Cardiac fibroblast (primary cell): ENCODE data around the gene RIPPLY3.
"Not testable (repeated sequence)": the region's sequence is repeated elsewhere in the genome, so short reads cannot be mapped to it uniquely, and the experiment has no call there.

Source experiments
- DNase-seq, 2 donors: peaks; one replicate each; pipeline versions ENCODE4 v3.0.0 to v3.0.0-alpha.2; 2010; ENCODE audit warnings: low read depth in 2 of 2
- H3K4me3 ChIP-seq, 2 donors: replicated peaks in 1 of 2; 1 replicate in 1 of 2; 2 replicates in 1 of 2; pipeline ENCODE4 v1.5.1; 2011; ENCODE audit warnings: low read depth in 2 of 2, low read length in 2 of 2, mild to moderate bottlenecking in 2 of 2, moderate library complexity in 1 of 2
- TF ChIP-seq, protein P1 (sequence below): IDR thresholded peaks from one replicate; pipeline ENCODE4 v1.5.1; 2011; ENCODE audit warnings: low read depth, mild to moderate bottlenecking, low read length, inconsistent platforms

The RIPPLY3 gene

GRCh38 chr21:37041706-37042271 is 35.3 kb downstream of the RIPPLY3 start:
- no peak overlapping the region for H3K4me3 ChIP-seq
- no peak for DNase-seq
- TF ChIP-seq, protein P1, sequence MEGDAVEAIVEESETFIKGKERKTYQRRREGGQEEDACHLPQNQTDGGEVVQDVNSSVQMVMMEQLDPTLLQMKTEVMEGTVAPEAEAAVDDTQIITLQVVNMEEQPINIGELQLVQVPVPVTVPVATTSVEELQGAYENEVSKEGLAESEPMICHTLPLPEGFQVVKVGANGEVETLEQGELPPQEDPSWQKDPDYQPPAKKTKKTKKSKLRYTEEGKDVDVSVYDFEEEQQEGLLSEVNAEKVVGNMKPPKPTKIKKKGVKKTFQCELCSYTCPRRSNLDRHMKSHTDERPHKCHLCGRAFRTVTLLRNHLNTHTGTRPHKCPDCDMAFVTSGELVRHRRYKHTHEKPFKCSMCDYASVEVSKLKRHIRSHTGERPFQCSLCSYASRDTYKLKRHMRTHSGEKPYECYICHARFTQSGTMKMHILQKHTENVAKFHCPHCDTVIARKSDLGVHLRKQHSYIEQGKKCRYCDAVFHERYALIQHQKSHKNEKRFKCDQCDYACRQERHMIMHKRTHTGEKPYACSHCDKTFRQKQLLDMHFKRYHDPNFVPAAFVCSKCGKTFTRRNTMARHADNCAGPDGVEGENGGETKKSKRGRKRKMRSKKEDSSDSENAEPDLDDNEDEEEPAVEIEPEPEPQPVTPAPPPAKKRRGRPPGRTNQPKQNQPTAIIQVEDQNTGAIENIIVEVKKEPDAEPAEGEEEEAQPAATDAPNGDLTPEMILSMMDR: no peak

DNA sequence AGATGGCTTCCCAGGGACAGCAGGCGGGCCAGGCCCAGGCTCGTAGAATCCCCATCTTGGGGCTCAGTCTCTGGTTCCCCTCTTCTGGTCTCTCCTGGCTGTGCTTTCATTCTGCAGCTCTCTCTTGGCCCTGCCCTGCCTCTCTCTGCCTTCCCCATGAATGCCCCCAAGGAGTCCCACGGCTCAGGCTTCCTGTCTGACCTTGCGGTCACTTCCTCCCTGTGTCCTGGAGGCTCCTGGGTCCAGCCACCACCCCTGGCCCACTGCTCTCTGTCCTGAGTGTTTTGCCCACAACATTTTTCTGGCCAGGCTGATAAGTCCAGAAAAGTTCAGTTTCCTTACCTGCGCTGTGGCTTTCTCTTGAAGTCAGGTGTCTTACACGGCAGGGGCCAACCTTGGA is 37.3 kb downstream of the RIPPLY3 start:
- TF ChIP-seq, protein P1: no peak
- DNase-seq: no peak
- no peak overlapping the region for H3K4me3 ChIP-seq

- no peak for DNase-seq
- TF ChIP-seq, protein P1: no peak
- no peak overlapping the region for H3K4me3 ChIP-seq
Observed at GRCh38 chr21:37044643-37045042, 38.1 kb downstream of the RIPPLY3 start.

- H3K4me3 ChIP-seq: no peak overlapping the region
- TF ChIP-seq, protein P1: no peak
- DNase-seq: no peak
Observed at GRCh38 chr21:37045149-37045548, 38.6 kb downstream of the RIPPLY3 start.

GRCh38 chr21:37045556-37045955 is 39.1 kb downstream of the RIPPLY3 start:
- H3K4me3 ChIP-seq: no peak overlapping the region
- TF ChIP-seq, protein P1: no peak
- DNase-seq: peak in 1 of 2 donors; percentile 62

DNA sequence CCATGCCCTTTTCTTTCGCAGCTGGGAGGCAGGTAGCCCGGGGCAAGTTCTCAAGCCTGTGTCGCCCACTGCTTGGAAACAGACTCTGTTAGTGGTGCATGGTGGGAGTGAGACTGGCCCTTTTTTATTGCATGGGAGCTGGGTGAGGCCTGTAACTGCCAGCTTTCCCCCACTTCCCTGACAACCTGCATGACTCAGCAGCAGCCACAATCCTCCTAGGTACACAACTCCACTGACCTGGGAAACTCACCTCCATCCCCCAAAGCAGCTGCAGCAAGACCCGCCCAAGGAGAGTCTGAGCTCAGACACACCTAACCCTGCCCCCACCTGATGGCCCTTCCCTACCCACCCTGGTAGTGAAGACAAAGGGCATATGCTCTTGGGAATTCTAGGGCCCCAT is 40.6 kb downstream of the RIPPLY3 start:
- TF ChIP-seq, protein P1: no peak
- no peak overlapping the region for H3K4me3 ChIP-seq
- DNase-seq: no peak

GRCh38 chr21:37049741-37050140 is 43.2 kb downstream of the RIPPLY3 start:
- not testable (repeated sequence) for H3K4me3 ChIP-seq, DNase-seq
